CD4-positive, alpha-beta T cell treated with Interleukin-1 beta for 1 hour (primary cell): ENCODE results near the gene PCIF1.
"Not testable (repeated sequence)": the region's sequence is repeated elsewhere in the genome, so short reads cannot be mapped to it uniquely, and the experiment has no call there.

ENCODE experiments used
- DNase-seq, 2 donors: peaks; one replicate each; pipeline ENCODE4 v3.0.0-alpha.2; 2020 to 2022

The PCIF1 gene

GRCh38 chr20:45924391-45925261 is 9.9 kb upstream of the PCIF1 start:
- no peak for DNase-seq

DNA sequence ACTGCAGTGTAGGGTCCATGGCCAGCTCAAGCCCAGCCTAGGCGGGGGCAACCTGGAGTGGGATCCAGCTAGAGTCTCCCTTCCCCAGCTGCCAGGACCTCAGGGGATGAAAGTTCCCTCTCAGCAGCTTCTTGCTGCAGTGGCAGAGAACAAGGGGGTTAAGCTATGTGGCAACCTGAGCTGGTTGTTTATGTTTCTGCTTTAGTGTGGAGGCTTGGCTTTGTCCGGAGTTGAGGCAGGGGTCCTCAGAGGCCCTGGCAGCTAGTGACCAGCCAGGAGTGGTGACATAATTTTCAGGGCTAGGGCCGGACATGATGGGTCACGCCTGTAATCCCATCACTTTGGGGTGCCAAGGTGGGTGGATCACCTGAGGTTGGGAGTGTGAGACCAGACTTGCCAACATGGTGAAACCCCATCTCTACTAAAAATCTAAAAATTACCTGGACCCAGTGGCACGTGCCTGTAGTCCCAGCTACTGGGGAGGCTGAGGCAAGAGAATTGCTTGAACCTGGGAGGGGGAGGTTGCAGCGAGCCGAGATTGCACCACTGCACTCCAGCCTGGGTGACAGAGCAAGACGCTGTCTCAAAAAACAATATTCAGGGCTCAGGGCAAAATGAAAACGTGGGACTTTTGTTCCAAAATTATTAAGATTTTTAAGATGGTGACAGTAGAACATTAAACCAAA is 8.5 kb upstream of the PCIF1 start:
- no peak for DNase-seq

DNA sequence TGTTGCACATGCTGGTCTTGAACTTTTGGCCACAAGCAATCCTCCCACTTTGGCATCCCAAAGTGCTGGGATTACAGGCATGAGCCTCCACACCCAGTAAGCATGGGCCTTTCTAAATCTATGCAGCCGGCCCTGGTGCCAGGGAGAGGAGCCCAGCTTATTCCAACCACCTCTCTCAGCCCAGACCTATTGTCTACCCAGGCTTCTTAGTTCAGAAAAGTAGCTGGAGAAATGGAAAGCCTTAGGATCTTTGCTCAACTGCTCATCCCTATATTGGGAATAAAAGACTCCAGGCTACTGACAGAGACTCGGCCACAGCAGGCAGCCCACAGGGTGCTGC is 7.8 kb upstream of the PCIF1 start:
- DNase-seq: no peak

DNA sequence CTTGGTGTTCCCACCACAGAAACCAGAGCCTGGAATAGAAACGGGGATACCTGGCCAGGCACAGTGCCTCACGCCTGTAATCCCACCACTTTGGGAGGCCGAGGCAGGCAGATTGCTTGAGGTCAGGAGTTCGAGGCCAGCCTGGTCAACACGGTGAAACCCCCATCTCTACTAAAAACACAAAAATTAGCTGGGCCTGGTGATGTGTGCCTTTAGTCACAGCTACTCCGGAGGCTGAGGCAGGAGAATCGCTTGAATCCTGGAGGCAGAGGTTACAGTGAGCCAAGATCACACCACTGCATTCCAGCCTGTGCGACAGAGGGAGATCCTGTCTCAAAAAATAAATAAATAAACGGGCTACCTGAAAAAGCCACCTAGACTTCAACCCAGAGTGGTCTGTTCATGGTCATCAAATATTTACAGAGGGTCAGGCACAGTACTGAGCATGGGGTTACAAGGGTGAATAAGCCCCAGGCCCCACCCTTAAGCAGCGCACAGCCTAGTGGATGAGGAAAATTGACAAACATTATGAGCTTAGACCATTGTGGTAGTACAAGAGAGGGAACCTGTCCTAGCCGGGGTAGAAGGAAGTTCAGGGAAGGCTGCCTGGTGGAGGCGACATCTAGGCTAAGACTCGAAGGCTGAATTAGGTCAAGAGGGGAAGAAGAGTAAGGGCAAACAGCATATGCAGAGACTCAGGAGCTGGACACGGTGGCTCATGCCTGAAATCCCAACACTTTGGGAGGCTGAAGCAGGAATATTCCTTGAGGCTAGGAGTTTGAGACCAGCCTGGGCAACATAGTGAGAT is 7.2 kb upstream of the PCIF1 start:
- no peak for DNase-seq

DNA sequence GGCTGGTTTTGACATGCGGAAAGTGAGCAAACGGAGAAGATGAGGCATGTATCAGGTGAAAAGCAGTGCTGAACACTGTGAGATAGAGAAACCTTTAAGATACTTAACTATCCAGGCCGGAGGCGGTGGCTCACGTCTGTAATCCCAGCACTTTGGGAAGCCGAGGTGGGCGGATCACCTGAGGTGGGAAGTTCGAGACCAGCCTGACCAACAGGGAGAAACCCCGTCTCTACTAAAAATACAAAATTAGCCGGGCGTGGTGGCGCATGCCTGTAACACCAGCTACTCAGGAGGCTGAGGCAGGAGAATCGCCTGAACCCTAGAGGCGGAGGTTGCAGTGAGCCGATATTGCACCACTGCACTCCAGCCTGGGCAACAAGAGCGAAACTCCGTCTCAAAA is 2.8 kb upstream of the PCIF1 start:
- not testable (repeated sequence) for DNase-seq

DNA sequence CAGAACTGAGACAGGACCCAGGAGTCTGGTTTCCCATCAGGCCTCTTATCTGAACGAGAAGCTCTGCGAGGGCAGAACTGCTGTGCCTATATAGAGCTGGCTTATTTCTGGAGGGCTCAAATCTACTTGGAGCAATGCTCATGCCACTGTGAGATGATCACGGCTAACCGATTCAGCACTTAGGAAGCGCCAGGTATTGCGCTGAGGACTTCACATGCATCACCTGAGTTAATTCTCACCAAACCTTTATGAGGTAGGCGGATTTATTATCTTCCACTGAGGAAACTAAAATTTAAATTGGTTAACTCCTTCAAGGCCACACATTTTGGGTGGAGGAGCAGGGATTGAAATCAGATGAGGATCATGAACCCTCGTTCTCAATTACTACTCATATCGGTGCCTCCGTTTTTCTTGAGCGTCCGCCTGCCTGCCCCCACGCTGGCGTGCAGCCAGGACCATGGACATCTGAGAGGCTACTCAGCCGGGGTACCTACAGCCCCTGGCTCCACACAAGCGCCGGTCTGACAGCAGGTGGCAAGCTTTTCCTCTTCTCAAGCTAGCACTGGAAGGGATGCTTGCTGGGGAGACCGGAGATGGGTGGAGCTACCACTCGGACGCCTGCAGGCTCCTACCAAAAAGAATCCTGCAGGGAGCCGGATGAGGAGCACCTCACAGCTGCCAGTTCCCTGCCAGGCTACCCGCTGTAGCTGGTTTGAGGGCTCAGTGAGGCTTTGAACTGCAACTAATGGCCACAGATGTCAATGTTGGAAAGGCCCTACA is 1.0 kb upstream of the PCIF1 start:
- DNase-seq: peak; percentile 65 to 70

GRCh38 chr20:45934046-45934585 is 367 bp upstream of the PCIF1 start:
- peak in 1 of 2 donors; percentile 60 for DNase-seq

- no peak for DNase-seq
Measured at GRCh38 chr20:45935416-45936046, 1.0 kb downstream of the PCIF1 start.

DNA sequence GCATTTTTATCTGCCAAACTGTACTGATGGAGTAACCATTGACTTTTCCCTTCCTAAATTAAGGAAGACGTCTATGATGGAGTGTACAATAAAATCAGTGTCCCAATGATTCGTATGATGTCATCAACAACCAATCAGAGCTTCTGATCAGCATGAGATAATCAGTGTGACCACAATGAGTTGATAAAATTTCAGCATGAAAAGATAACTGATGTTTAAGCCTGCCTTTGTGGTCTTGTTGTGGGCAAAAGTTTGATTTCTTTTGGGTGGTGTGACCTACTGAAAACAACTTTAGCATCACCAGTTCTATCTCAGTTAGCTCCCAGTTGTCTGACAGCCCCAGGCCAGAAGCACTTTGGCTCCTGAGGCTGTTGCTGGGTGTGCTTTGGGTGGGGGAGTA is 3.3 kb downstream of the PCIF1 start:
- peak in 1 of 2 donors; percentile 25 for DNase-seq

- no peak for DNase-seq
Measured at GRCh38 chr20:45938727-45939438, 4.4 kb downstream of the PCIF1 start.

DNA sequence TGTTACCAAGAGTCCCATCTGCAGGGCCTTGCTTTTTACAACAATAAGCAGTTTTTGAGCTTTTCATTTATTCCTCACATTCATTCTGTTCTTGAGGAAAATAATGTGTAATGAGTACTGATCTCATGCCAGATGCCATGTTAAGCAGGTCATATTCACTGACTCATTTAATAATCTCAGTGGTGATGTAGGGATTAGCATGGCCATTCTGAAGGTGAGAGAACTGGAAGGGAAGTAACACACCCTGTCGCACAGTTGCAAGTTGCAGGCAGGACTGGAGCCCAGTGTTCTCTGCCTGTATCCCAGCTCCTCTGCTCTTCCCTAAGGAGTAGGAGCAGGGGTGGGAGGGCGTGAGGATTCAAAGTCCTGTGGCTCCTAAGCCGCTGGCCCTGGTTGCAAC is 5.6 kb downstream of the PCIF1 start:
- no peak for DNase-seq

DNA sequence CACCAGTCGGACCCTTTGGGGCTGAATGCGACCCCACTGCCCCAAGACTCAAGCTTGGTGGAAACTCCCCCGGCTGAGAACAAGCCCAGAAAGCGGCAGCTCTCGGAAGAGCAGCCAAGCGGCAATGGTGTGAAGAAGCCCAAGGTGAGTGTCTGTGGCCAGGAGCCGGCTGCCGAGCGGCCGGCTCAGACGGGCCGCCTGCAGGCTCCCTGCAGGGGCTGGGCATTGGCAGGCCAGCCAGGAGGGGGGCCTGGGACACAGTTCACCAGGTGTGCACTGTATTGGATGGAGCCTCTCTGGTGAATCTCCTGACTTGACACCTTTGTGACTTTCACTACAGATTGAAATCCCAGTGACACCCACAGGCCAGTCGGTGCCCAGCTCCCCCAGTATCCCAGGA is 6.0 kb downstream of the PCIF1 start:
- no peak for DNase-seq

- no peak for DNase-seq
Measured at GRCh38 chr20:45943613-45944012, 9.1 kb downstream of the PCIF1 start.

GRCh38 chr20:45944151-45944964 is 9.9 kb downstream of the PCIF1 start:
- DNase-seq: peak in 1 of 2 donors; percentile 25

GRCh38 chr20:45944965-45945677 is 10.6 kb downstream of the PCIF1 start:
- DNase-seq: no peak

- peak in 1 of 2 donors; percentile 45 for DNase-seq
Measured at GRCh38 chr20:45945678-45946148, 11.2 kb downstream of the PCIF1 start.

DNA sequence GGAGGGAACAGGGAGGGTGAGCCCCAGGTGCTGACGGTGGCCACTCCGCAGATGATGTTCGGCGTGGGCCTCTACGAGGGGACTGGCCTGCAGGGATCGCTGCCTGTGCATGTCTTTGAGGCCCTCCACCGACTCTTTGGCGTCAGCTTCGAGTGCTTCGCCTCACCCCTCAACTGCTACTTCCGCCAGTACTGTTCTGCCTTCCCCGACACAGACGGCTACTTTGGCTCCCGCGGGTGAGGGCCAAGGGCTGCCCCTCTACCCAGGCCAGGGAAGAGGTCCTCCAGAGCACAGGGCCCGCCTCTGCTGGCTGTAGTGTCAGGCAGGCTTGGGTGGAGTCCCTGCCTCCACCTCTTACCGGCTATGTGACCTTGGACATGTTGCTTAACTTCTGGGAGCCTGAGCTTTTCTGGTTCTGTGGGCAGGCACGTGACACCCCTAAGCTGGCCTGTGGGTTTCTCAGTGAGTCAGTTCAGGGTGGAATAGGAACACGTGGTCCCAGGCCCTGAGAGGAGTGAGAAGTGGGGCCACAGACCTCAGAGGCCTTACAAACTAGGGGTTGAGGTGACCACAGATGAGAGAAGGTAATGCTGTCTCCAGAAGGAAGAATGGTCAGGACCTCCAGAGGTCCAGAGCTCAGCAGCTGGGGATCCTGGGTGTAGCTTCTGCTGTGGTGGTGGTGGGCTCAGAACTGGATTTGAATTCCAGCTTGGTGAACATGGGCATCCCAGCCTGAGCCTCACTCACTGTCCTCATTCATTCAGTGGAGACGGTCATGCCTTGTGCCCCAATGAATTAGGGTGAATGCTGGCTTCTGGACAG is 11.9 kb downstream of the PCIF1 start:
- peak; percentile 46 to 81 for DNase-seq

GRCh38 chr20:45947110-45947866 is 12.8 kb downstream of the PCIF1 start:
- DNase-seq: no peak
